Measurements from ENCODE around the gene OTOL1. TPM values are rescaled to one million over a fixed set of nuclear protein-coding genes. Genes with fewer than 3 reads are reported as not detected.

The OTOL1 gene
- total and polyA plus RNA-seq, 8 donors = not detected

DNA sequence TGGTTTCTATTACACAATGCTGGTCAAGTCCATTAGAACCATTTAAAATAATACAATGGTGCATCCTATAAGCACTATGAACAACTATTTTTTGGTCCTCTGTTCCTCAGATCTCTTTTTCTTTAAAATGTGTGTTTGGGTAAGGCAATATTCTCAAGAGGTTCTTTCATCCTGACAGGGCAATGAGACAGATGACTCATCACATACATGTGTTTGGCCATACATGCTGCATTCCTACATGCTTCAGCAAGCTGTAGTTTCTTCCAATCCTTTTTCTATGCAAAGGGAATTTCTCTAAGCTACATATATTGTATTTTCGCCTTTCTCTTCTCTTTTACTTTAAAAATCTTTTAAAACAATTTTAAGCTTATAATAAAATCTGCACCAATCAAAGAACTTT is 52.7 kb downstream of the OTOL1 start:
- TF ChIP-seq, protein P1, sequence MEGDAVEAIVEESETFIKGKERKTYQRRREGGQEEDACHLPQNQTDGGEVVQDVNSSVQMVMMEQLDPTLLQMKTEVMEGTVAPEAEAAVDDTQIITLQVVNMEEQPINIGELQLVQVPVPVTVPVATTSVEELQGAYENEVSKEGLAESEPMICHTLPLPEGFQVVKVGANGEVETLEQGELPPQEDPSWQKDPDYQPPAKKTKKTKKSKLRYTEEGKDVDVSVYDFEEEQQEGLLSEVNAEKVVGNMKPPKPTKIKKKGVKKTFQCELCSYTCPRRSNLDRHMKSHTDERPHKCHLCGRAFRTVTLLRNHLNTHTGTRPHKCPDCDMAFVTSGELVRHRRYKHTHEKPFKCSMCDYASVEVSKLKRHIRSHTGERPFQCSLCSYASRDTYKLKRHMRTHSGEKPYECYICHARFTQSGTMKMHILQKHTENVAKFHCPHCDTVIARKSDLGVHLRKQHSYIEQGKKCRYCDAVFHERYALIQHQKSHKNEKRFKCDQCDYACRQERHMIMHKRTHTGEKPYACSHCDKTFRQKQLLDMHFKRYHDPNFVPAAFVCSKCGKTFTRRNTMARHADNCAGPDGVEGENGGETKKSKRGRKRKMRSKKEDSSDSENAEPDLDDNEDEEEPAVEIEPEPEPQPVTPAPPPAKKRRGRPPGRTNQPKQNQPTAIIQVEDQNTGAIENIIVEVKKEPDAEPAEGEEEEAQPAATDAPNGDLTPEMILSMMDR (IDR thresholded peaks at IDR 0.05) = no peak
- FAIRE-seq (no peak), ATAC-seq (no peak), DNase-seq (no peak)
- Histone ChIP-seq H3K9me3 (no peaks in the 10 kb centered on the region), H3K4me3 (no peak overlapping the region), H3K36me3 (no peaks in the 10 kb centered on the region), H3K27ac (no peak overlapping the region), H3K27me3 (no peaks in the 10 kb centered on the region), H3K4me1 (no peaks in the 10 kb centered on the region)
- intact Hi-C loops (cut with DNase I) = no loop called here
- WGBS, 2 donors = 56 to 74% methylated on average over 1 of the region's 1 CpG

GRCh38 chr3:161550491-161551195 is 54.0 kb downstream of the OTOL1 start:
- Histone ChIP-seq H3K27ac (no peak overlapping the region), H3K4me3 (no peak overlapping the region), H3K9me3 (no peaks in the 10 kb centered on the region), H3K4me1 (no peaks in the 10 kb centered on the region), H3K27me3 (no peaks in the 10 kb centered on the region), H3K36me3 (no peaks in the 10 kb centered on the region)
- TF ChIP-seq, protein P1 (IDR thresholded peaks at IDR 0.05) = no peak
- no peak for ATAC-seq
- DNase-seq = no peak
- intact Hi-C loops (cut with DNase I) = no loop called here
- WGBS, 2 donors = 60 to 73% methylated on average over 6 of the region's 6 CpGs
- FAIRE-seq = no peak

- TF ChIP-seq, protein P1 (IDR thresholded peaks at IDR 0.05) = no peak
- H3K9me3 ChIP-seq = no peaks in the 10 kb centered on the region
- no peak overlapping the region for H3K27ac ChIP-seq
- no peaks in the 10 kb centered on the region for H3K36me3 ChIP-seq
- H3K27me3 ChIP-seq = no peaks in the 10 kb centered on the region
- WGBS, 2 donors = 60 to 82% methylated on average over 1 of the region's 1 CpG
- H3K4me3 ChIP-seq = no peak overlapping the region
- no peak for FAIRE-seq
- DNase-seq = no peak
- ATAC-seq = no peak
- H3K4me1 ChIP-seq = no peaks in the 10 kb centered on the region
- intact Hi-C loops (cut with DNase I) = no loop called here
These were observed 55.1 kb downstream of the OTOL1 start for GRCh38 chr3:161551697-161552096.

DNA sequence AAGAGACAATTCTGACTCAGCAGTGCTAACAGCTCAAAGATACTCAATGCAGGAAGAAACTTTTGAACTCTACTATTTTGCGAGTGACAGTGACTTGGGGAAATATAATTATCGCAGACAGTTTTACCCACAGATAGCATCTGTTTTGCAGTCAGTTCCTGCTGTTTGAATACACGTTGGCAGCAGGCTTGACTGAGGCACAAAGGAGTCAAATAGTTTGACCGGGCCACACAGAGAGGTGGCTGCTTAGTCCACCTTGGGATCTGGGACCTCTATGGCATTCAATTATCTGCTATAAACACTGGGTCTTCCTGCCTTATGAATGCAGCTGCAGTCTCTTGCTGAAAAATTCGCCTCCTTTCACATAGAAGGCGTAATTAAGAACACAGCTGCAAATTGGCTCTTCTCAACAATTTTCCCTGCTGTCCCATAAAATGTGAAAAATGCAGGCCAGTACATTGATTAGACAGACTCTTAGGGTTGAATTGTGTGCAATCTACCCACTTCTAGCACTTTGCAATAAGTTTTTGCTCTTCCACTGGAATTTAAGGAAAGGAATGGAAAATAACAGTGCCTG is 56.5 kb downstream of the OTOL1 start:
- no peak overlapping the region for H3K4me3 ChIP-seq
- no peak overlapping the region for H3K27ac ChIP-seq
- H3K36me3 ChIP-seq = no peaks in the 10 kb centered on the region
- no peak for DNase-seq
- FAIRE-seq = no peak
- H3K27me3 ChIP-seq = no peaks in the 10 kb centered on the region
- ATAC-seq = no peak
- no peaks in the 10 kb centered on the region for H3K4me1 ChIP-seq
- 60% methylated on average over 6 of the region's 6 CpGs for WGBS, 2 donors
- intact Hi-C loops (cut with DNase I) = no loop called here
- TF ChIP-seq, protein P1 (IDR thresholded peaks at IDR 0.05) = no peak
- no peaks in the 10 kb centered on the region for H3K9me3 ChIP-seq

Other genes starting within 250 kb of the OTOL1 start
- 1 to 10 TPM in 3 of 6 donors, under 1 TPM in 3; 0.23 to 6.6 (median 1.2) TPM for gene SPTSSB, start 125.3 kb upstream of the OTOL1 start, total RNA-seq
- 1 to 10 TPM; 1.2 to 8.0 TPM for gene SPTSSB, start 125.3 kb upstream of the OTOL1 start, polyA plus RNA-seq

Measured in pancreas (tissue), 10 donors.